HG02943 (cell line): ENCODE results near the gene IP6K2.

Experiments used
- ATAC-seq: cut with Tn5 transposase; IDR thresholded peaks from one replicate; pipeline ENCODE4 v1.9.1; 2021; ENCODE audit warnings: mild to moderate bottlenecking, low read depth, moderate library complexity; ENCODE audit not compliant: unreplicated experiment

Gene IP6K2

GRCh38 chr3:48644898-48645760 lies 71.9 kb downstream of the IP6K2 start:
- ATAC-seq: no peak

- no peak for ATAC-seq
Measured at GRCh38 chr3:48642605-48643004, 74.4 kb downstream of the IP6K2 start.

- ATAC-seq: no peak
Measured at GRCh38 chr3:48641396-48641795, 75.6 kb downstream of the IP6K2 start.

GRCh38 chr3:48639944-48640606 lies 76.9 kb downstream of the IP6K2 start:
- ATAC-seq: no peak
